H1 (cell line): ENCODE measurements around the gene CRYBB2. TPM values are rescaled to one million over a fixed set of nuclear protein-coding genes. Genes with fewer than 3 reads are reported as not detected.
A peak's percentile ranks its signal among the peaks of the same experiment; 100 is the strongest.
"Not testable (repeated sequence)": the region's sequence is repeated elsewhere in the genome, so short reads cannot be mapped to it uniquely, and the experiment has no call there.

Experiments used
- CTCF ChIA-PET: fragments of 300-600 bp; sonication (Branson Sonifier 250); formaldehyde crosslinking; loops from one replicate; lab custom pipeline; 2021; ENCODE audit not compliant: partially characterized antibody; lab: Charles Lee
- POLR2A ChIA-PET: fragments of 300-600 bp; sonication (Branson Sonifier 250); formaldehyde crosslinking; loops from one replicate; lab custom pipeline; 2021; ENCODE audit warnings: inconsistent platforms; ENCODE audit not compliant: partially characterized antibody; lab: Charles Lee
- DNase-seq, 2 experiments: peaks; one replicate each; pipeline versions ENCODE4 v3.0.0 to v3.0.0-alpha.2; 2010 to 2022; ENCODE audit warnings: low spot score in 2 of 2, low read depth in 1 of 2, mixed read lengths in 1 of 2
- FAIRE-seq: peaks from 2 replicates; lab custom pipeline; 2011; peaks lifted over from hg19 to GRCh38; lab: Jason Lieb, UNC
- H2AFZ ChIP-seq: 2 replicates; pipeline ENCODE4 v1.8.1; 2012; ENCODE audit warnings: low read length, inconsistent platforms
- H2AK5ac ChIP-seq: 2 replicates; pipeline ENCODE4 v1.6.1; 2013; ENCODE audit warnings: low read depth, low read length
- H2BK120ac ChIP-seq: replicated peaks from 2 replicates; pipeline ENCODE3; 2013; ENCODE audit warnings: low read depth, low read length, inconsistent platforms
- H2BK12ac ChIP-seq: 2 replicates; pipeline ENCODE4 v1.6.1; 2013; ENCODE audit warnings: low read depth, low read length
- H2BK15ac ChIP-seq: 2 replicates; pipeline ENCODE4 v1.6.1; 2013; ENCODE audit warnings: low read length
- H2BK20ac ChIP-seq: 2 replicates; pipeline ENCODE4 v1.6.1; 2013; ENCODE audit warnings: low read length
- H2BK5ac ChIP-seq: 2 replicates; pipeline ENCODE4 v1.6.1; 2013; ENCODE audit warnings: low read depth, low read length
- H3K14ac ChIP-seq: 2 replicates; pipeline ENCODE4 v1.6.1; 2013; ENCODE audit warnings: inconsistent platforms; ENCODE audit not compliant: insufficient read length
- H3K18ac ChIP-seq: 2 replicates; pipeline ENCODE4 v1.6.1; 2013; ENCODE audit warnings: low read length; ENCODE audit errors: extremely low read depth
- H3K23ac ChIP-seq: 2 replicates; pipeline ENCODE4 v1.6.1; 2013; ENCODE audit warnings: inconsistent platforms; ENCODE audit not compliant: insufficient read length
- H3K23me2 ChIP-seq: 2 replicates; pipeline ENCODE4 v1.6.1; 2013; ENCODE audit warnings: low read depth, low read length
- H3K27ac ChIP-seq: 2 replicates; pipeline ENCODE4 v1.6.1; 2011; ENCODE audit warnings: low read depth, low read length, inconsistent platforms
- H3K27me3 ChIP-seq, 4 experiments: replicated peaks in 1 of 4; 1 replicate in 1 of 4; 2 replicates in 3 of 4; pipeline versions ENCODE4 v1.6.1 to v1.8.1; 2011 to 2013; ENCODE audit warnings: low read length in 3 of 4, mild to moderate bottlenecking in 3 of 4, inconsistent platforms in 2 of 4, mixed read lengths in 2 of 4, moderate library complexity in 1 of 4; ENCODE audit not compliant: control insufficient read depth in 3 of 4, insufficient read depth in 3 of 4; ENCODE audit errors: extremely low read depth in 1 of 4
- H3K36me3 ChIP-seq, 4 experiments: 2 replicates each; pipeline versions ENCODE4 v1.6.1 to v1.8.1; 2011 to 2013; ENCODE audit warnings: mild to moderate bottlenecking in 4 of 4, low read length in 3 of 4, moderate library complexity in 2 of 4, control low read depth in 1 of 4, inconsistent platforms in 1 of 4; ENCODE audit not compliant: insufficient read depth in 4 of 4, control insufficient read depth in 2 of 4
- H3K4ac ChIP-seq: replicated peaks from 2 replicates; pipeline ENCODE3; 2013; ENCODE audit warnings: low read length, low read depth, mixed read lengths, inconsistent platforms; ENCODE audit not compliant: insufficient read length
- H3K4me1 ChIP-seq, 4 experiments: replicated peaks in 1 of 4; 1 replicate in 1 of 4; 2 replicates in 3 of 4; pipeline versions ENCODE4 v1.6.1 to v1.8.1; 2011 to 2013; ENCODE audit warnings: low read length in 3 of 4, inconsistent platforms in 2 of 4, mixed read lengths in 1 of 4; ENCODE audit not compliant: insufficient read depth in 4 of 4, control insufficient read depth in 3 of 4
- H3K4me2 ChIP-seq, 2 experiments: 2 replicates each; pipeline versions ENCODE4 v1.6.1 to v1.8.1; 2011 to 2013; ENCODE audit warnings: low read depth in 2 of 2, low read length in 2 of 2, control low read depth in 1 of 2, inconsistent platforms in 1 of 2, mild to moderate bottlenecking in 1 of 2; ENCODE audit not compliant: insufficient read depth in 1 of 2
- H3K4me3 ChIP-seq, 4 experiments: fragments of 200-600, 300-600 bp in 1 of 4; sonication (generic), shearing (Covaris generic), sonication (Bioruptor Twin) in 1 of 4; 2 replicates each; pipeline versions ENCODE4 v1.5.1 to v1.8.1; 2011 to 2016; ENCODE audit warnings: low read length in 4 of 4, low read depth in 3 of 4, control low read depth in 2 of 4, inconsistent platforms in 2 of 4, mild to moderate bottlenecking in 2 of 4, mixed read lengths in 1 of 4, moderate library complexity in 1 of 4; ENCODE audit not compliant: insufficient read depth in 2 of 4; ENCODE audit errors: extremely low read depth in 1 of 4
- H3K56ac ChIP-seq: replicated peaks from 2 replicates; pipeline ENCODE3; 2013; ENCODE audit warnings: low read depth, mild to moderate bottlenecking, mixed read lengths, low read length, inconsistent platforms; ENCODE audit not compliant: insufficient read length
- H3K79me1 ChIP-seq: 2 replicates; pipeline ENCODE4 v1.6.1; 2013; ENCODE audit warnings: low read depth, low read length, control low read depth
- H3K79me2 ChIP-seq, 2 experiments: 2 replicates each; pipeline versions ENCODE4 v1.6.1 to v1.8.1; 2012 to 2013; ENCODE audit warnings: low read length in 2 of 2, mild to moderate bottlenecking in 2 of 2, inconsistent platforms in 1 of 2; ENCODE audit not compliant: insufficient read depth in 2 of 2, control insufficient read depth in 1 of 2
- H3K9ac ChIP-seq, 4 experiments: replicated peaks in 1 of 4; 1 replicate in 1 of 4; 2 replicates in 3 of 4; pipeline versions ENCODE4 v1.6.1 to v1.8.1; 2011 to 2013; ENCODE audit warnings: low read depth in 3 of 4, low read length in 3 of 4, control low read depth in 2 of 4, mild to moderate bottlenecking in 2 of 4, moderate library complexity in 2 of 4, inconsistent platforms in 1 of 4; ENCODE audit errors: extremely low read depth in 1 of 4
- H3K9me3 ChIP-seq, 2 experiments: 2 replicates each; pipeline versions ENCODE4 v1.6.1 to v1.8.1; 2012 to 2013; ENCODE audit warnings: mild to moderate bottlenecking in 2 of 2, moderate library complexity in 2 of 2, control low read depth in 1 of 2, inconsistent platforms in 1 of 2, low read depth in 1 of 2, low read length in 1 of 2, mixed read lengths in 1 of 2; ENCODE audit not compliant: insufficient read depth in 2 of 2
- H4K20me1 ChIP-seq, 2 experiments: replicated peaks in 1 of 2; 2 replicates each; pipeline versions ENCODE3 to v1.8.1; 2011 to 2013; ENCODE audit warnings: inconsistent platforms in 2 of 2, low read length in 2 of 2, mild to moderate bottlenecking in 1 of 2; ENCODE audit not compliant: insufficient read depth in 2 of 2, control insufficient read depth in 1 of 2
- H4K5ac ChIP-seq: 2 replicates; pipeline ENCODE4 v1.6.1; 2013; ENCODE audit warnings: low read length, low read depth, mixed read lengths, inconsistent platforms; ENCODE audit not compliant: insufficient read length
- H4K8ac ChIP-seq: 2 replicates; pipeline ENCODE4 v1.8.0; 2013; ENCODE audit warnings: mild to moderate bottlenecking, moderate library complexity, low read length, inconsistent platforms; ENCODE audit not compliant: insufficient read depth; ENCODE audit errors: extremely low read depth
- H4K91ac ChIP-seq: replicated peaks from 2 replicates; pipeline ENCODE3; 2013; ENCODE audit warnings: low read length, mixed read lengths, inconsistent platforms; ENCODE audit not compliant: insufficient read length
- CREB1 ChIP-seq: IDR thresholded peaks from 2 replicates; pipeline ENCODE4 v1.6.1; 2012; ENCODE audit warnings: inconsistent platforms
- RFX5 ChIP-seq: IDR thresholded peaks from 2 replicates; pipeline ENCODE4 v1.6.1; 2011; ENCODE audit warnings: low read depth, low read length, improper control_type of control experiment, borderline replicate concordance
- WGBS, 2 experiments: shearing (Covaris generic) in 1 of 2; methylation state at CpG; one replicate each; pipeline versions ENCODE4 v1.1.6 to v1.1.7; 2013 to 2015; ENCODE audit warnings: low lambda C conversion rate in 2 of 2, mixed read lengths in 2 of 2, inconsistent platforms in 1 of 2, low coverage in 1 of 2, missing lambda C conversion rate in 1 of 2; ENCODE audit not compliant: insufficient replicate concordance in 2 of 2, insufficient coverage in 1 of 2, insufficient read length in 1 of 2; ENCODE audit errors: extremely low coverage in 1 of 2, missing lambda C conversion rate in 1 of 2; 5-methylcytosine and 5-hydroxymethylcytosine counted together
- polyA plus RNA-seq, 7 experiments: library from polyadenylated mRNA; depleted of rRNA in 3 of 7; stranded (reverse) in 5 of 7; unstranded in 2 of 7; fragments of >200 nt in 5 of 7; fragments of 200-250 nt in 2 of 7; gene quantifications; 1 replicate in 5 of 7; 2 replicates in 1 of 7; 4 replicates in 1 of 7; pipeline versions ENCODE4 v1.2.1 to v1.2.3, GENCODE V29; 2011 to 2013; ENCODE audit warnings: missing spikeins in 2 of 7, mixed read lengths in 2 of 7
- total RNA-seq: library from RNA; stranded (reverse); fragmentation: NEBNext Ultra II Directional; extraction: Animal tissue kit (Norgen Biotek cat#: 25700); gene quantifications from 2 replicates; pipeline ENCODE4 v1.2.1, GENCODE V29; 2021

Gene CRYBB2
- total and polyA plus RNA-seq, 2 of the 8 experiments (the other 6 are each of a cell fraction or from before 2014, with no cell fraction given) = 0.12 TPM; not detected in 1

DNA sequence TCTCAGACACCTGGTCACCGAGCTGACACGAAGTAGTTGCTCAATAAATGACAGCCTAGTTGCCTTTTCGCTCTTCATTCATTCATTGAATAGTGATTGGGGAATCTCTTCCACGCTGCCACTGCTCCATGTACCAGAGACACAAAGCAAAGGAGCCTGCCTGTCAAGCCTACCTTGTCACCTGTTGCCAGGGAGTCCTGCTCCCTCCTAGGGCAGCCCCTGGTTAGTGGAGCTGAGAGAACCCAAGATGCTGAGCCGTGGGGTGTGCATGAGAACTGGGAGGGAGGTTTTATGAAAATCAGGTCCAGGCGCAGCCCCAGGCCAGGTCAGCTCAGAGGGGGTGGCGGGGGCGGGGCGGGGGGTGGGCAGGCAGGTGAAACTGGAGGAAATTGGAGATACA, 18.6 kb downstream of the CRYBB2 start:
- CTCF ChIA-PET = interaction anchor here (0.6 to 1.0 kb wide), 2 partner anchors 81 to 113 kb away, joined by 3 to 4 read pairs; no protein-coding TSS in a partner anchor
- 82% methylated on average over 6 of the region's 9 CpGs; no CpG with 5 or more reads in 1 of the 2 experiments for WGBS, 2 experiments
- H3K9ac ChIP-seq, H2BK15ac ChIP-seq, H4K20me1 ChIP-seq, H2AFZ ChIP-seq, H4K91ac ChIP-seq, H3K4me2 ChIP-seq, H2AK5ac ChIP-seq, FAIRE-seq, H3K79me2 ChIP-seq: not testable (repeated sequence)
- TF ChIP-seq RFX5 (peak; percentile 78), CREB1 (peak; percentile 41; the same call in 1 of the 2 replicates)
- TF ChIP-seq, all 59 proteins: peak for 2; not testable (repeated sequence) for 57
- H4K8ac ChIP-seq, H3K27me3 ChIP-seq, H3K56ac ChIP-seq, H3K23me2 ChIP-seq, H3K18ac ChIP-seq, H2BK12ac ChIP-seq, DNase-seq, H3K4ac ChIP-seq, H3K14ac ChIP-seq, H3K23ac ChIP-seq, H3K36me3 ChIP-seq, H3K9me3 ChIP-seq, H3K4me1 ChIP-seq, H3K27ac ChIP-seq, H3K79me1 ChIP-seq, H4K5ac ChIP-seq, H2BK20ac ChIP-seq, H2BK5ac ChIP-seq, H2BK120ac ChIP-seq, H3K4me3 ChIP-seq: not testable (repeated sequence)
- POLR2A ChIA-PET = interaction anchor here (0.9 to 1.3 kb wide), 2 partner anchors 45 to 96 kb away, joined by 3 read pairs; no protein-coding TSS in a partner anchor
